Gastroesophageal sphincter (tissue), 4 donors: ENCODE measurements around the gene ARHGAP30. TPM values are rescaled to one million over a fixed set of nuclear protein-coding genes. Genes with fewer than 3 reads are reported as not detected.

ENCODE experiments used
- ATAC-seq: fragments of 150-250 bp; one replicate; pipeline ENCODE4 v1.9.1; 2016; ENCODE audit warnings: mild to moderate bottlenecking, moderate library complexity
- H3K27ac ChIP-seq, 4 donors: fragments of 200-600 bp; sonication (generic) in 3 of 4; 1 replicate in 3 of 4; 2 replicates in 1 of 4; pipeline ENCODE4 v1.5.1; 2016 to 2019
- H3K27me3 ChIP-seq: fragments of 200-600 bp; sonication (generic); one replicate; pipeline ENCODE4 v1.5.1; 2019
- H3K36me3 ChIP-seq, 2 donors: fragments of 200-600 bp; sonication (generic); one replicate each; pipeline ENCODE4 v1.5.1; 2019; ENCODE audit warnings: control low read depth in 1 of 2
- H3K4me1 ChIP-seq, 3 donors: fragments of 200-600 bp; sonication (generic); 1 replicate in 2 of 3; 2 replicates in 1 of 3; pipeline ENCODE4 v1.5.1; 2016 to 2019; ENCODE audit warnings: control low read depth in 2 of 3
- H3K4me3 ChIP-seq, 2 donors: fragments of 200-600 bp; sonication (generic); one replicate each; pipeline ENCODE4 v1.5.1; 2019; ENCODE audit warnings: mild to moderate bottlenecking in 1 of 2, moderate library complexity in 1 of 2
- H3K9me3 ChIP-seq, 3 donors: fragments of 200-600 bp; sonication (generic); one replicate each; pipeline ENCODE4 v1.5.1; 2017 to 2019; ENCODE audit warnings: control low read depth in 2 of 3
- EP300 ChIP-seq: sonication (generic); formaldehyde crosslinking; IDR thresholded peaks from one replicate; pipeline ENCODE4 v1.6.1; 2017; ENCODE audit warnings: antibody characterized with exemption, mild to moderate bottlenecking
- POLR2A ChIP-seq, 2 donors: fragments of 450-650 bp; IDR thresholded peaks; one replicate each; pipeline ENCODE4 v1.6.1; 2017; ENCODE audit warnings: antibody characterized with exemption in 2 of 2, mild to moderate bottlenecking in 2 of 2, moderate library complexity in 1 of 2
- POLR2AphosphoS5 ChIP-seq: sonication (generic); formaldehyde crosslinking; IDR thresholded peaks from one replicate; pipeline ENCODE4 v1.6.1; 2017; ENCODE audit warnings: antibody characterized with exemption
- WGBS, 2 donors: methylation state at CpG; one replicate each; pipeline ENCODE4 v1.1.5; 2018; ENCODE audit warnings: low coverage in 1 of 2; 5-methylcytosine and 5-hydroxymethylcytosine counted together
- total RNA-seq, 4 donors: library from RNA; depleted of rRNA; stranded (reverse); fragments of >200 nt; gene quantifications; one replicate each; pipeline ENCODE4 v1.1.0, GENCODE V29; 2016
- TF ChIP-seq, protein P1 (sequence below), 4 experiments: fragments of 200-600 bp in 2 of 4; fragments of 450-650 bp in 2 of 4; sonication (generic) in 1 of 4; IDR thresholded peaks; one replicate each; pipeline ENCODE4 v1.5.1; 2017 to 2019; ENCODE audit warnings: antibody characterized with exemption in 4 of 4, mild to moderate bottlenecking in 2 of 4, moderate library complexity in 2 of 4

The ARHGAP30 gene
- total RNA-seq, 4 donors from 2014 or later: 1.9 to 11.6 (median 4.4) TPM

DNA sequence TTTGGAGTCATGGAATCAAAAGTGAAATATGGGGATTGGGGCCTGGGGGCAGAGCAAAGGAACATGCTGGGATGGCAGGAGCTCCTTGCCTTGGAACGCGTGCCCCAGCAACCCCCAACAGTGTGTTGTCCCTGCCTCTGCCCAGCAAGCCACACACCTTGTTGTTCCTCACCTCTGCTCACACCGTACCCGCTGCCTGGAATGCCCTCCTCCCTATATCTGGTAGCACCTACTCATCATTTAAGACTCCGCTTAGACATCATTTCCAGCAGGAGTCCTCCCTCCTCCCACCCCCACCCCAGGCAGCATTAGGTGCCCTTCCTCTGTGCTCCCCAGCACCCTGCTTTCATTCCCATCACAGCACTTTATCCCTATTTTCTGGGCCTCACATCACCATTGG is 11.8 kb upstream of the ARHGAP30 start:
- Histone ChIP-seq H3K36me3 (no peaks in the 10 kb centered on the region), H3K9me3 (no peaks in the 10 kb centered on the region), H3K4me3 (no peak overlapping the region), H3K27ac (no peak overlapping the region), H3K27me3 (peaks cover 21% of the 10 kb centered on the region), H3K4me1 (no peaks in the 10 kb centered on the region)
- 67 to 75% methylated on average over 3 to 5 of the region's 5 CpGs for WGBS, 2 donors
- no peak for ATAC-seq
- TF ChIP-seq, protein P1, sequence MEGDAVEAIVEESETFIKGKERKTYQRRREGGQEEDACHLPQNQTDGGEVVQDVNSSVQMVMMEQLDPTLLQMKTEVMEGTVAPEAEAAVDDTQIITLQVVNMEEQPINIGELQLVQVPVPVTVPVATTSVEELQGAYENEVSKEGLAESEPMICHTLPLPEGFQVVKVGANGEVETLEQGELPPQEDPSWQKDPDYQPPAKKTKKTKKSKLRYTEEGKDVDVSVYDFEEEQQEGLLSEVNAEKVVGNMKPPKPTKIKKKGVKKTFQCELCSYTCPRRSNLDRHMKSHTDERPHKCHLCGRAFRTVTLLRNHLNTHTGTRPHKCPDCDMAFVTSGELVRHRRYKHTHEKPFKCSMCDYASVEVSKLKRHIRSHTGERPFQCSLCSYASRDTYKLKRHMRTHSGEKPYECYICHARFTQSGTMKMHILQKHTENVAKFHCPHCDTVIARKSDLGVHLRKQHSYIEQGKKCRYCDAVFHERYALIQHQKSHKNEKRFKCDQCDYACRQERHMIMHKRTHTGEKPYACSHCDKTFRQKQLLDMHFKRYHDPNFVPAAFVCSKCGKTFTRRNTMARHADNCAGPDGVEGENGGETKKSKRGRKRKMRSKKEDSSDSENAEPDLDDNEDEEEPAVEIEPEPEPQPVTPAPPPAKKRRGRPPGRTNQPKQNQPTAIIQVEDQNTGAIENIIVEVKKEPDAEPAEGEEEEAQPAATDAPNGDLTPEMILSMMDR (IDR thresholded peaks at IDR 0.05): no peak
- no peak for TF ChIP-seq EP300
- no peak for TF ChIP-seq POLR2AphosphoS5
- TF ChIP-seq POLR2A (IDR thresholded peaks at IDR 0.05): no peak

DNA sequence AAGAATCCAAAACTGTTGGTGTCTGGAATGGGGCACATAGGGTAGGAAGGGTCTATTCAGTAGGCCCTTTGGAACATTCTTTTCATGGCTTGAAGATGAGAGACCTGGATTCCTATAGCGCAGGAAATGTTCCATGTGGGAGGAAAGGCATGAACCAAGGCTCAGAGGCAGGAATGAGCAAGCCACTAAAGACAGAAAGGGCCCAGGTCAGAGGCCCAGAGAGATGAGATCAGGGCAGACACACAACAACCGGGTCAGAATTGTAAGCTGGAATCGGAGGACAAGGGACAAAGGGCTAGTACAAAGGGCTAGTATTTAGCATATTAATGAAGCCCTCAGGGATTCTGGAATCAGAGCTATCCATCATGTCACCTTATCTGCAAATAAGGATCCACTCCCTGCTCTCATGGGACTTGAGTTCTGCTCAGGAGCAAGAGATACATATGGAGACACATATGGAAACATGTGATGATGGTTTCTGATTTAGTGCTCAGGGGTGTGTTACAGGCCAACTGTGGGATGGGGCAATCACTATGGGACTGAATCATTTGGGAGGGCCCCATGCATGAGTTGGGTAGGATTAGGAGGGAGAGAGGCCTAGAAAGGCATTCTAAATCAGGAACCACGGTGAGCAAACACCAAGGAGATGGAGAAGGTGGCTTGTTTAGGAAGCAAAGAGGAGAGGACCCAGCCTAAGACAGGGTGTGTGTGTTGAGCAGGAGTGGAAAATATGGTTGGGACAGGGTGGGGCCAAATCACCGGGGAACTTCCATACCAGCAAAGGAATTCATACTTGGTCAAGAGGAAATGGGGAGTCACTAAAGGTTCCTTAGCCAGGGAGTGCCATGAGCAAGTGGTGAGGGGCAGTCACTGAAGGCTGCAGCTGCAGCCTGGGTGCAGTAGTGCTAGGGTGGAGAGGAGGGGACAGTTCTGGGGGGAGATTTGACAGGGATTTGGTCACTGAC is 11.0 kb upstream of the ARHGAP30 start:
- Histone ChIP-seq H3K36me3 (no peaks in the 10 kb centered on the region), H3K4me3 (no peak overlapping the region), H3K27me3 (peaks cover 21% of the 10 kb centered on the region), H3K27ac (no peak overlapping the region), H3K4me1 (no peaks in the 10 kb centered on the region), H3K9me3 (no peaks in the 10 kb centered on the region)
- no peak for ATAC-seq
- TF ChIP-seq, protein P1 (IDR thresholded peaks at IDR 0.05): no peak
- TF ChIP-seq POLR2A (IDR thresholded peaks at IDR 0.05) (no peak), POLR2AphosphoS5 (no peak), EP300 (no peak)
- 76% methylated on average over 4 to 5 of the region's 5 CpGs for WGBS, 2 donors

DNA sequence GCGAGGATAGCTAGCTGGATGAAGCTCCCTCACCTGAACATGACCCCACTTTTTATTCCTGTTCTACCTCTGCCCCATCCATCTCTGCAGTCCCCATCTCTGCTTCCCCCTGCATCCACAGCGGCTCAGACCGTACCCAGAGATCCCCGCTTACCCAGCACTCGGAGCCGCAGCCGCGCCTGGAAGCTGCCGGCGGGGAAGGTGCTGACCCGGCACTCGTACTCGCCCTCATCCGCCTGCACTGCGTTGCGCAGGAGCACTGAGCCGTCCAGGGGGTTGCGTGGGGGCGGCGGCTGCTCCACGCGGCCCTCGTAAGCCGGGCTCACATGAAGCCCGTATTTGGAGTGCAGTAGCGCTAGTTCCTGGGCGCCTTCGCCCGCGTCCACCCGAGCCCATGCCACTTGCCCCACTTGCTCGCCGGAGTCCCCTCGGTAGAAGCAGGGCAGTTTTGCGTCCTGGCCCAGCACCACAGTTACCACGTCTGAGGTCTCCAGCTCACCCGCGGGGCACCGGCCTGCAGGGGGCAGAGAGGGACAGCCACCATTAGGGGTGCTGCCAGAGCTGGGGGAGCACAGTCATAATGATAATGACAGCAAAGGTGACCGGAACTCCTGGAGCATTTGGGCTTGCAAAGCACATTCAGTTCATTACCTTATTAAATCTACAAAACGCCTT is 9.9 kb upstream of the ARHGAP30 start:
- Histone ChIP-seq H3K9me3 (no peaks in the 10 kb centered on the region), H3K27me3 (peaks cover 21% of the 10 kb centered on the region), H3K36me3 (no peaks in the 10 kb centered on the region), H3K27ac (no peak overlapping the region), H3K4me1 (no peaks in the 10 kb centered on the region), H3K4me3 (no peak overlapping the region)
- TF ChIP-seq POLR2A (IDR thresholded peaks at IDR 0.05) (no peak), POLR2AphosphoS5 (no peak), EP300 (no peak)
- TF ChIP-seq, protein P1 (IDR thresholded peaks at IDR 0.05): no peak
- 60 to 86% methylated on average over 1 to 3 of the region's 41 CpGs for WGBS, 2 donors
- ATAC-seq: no peak

DNA sequence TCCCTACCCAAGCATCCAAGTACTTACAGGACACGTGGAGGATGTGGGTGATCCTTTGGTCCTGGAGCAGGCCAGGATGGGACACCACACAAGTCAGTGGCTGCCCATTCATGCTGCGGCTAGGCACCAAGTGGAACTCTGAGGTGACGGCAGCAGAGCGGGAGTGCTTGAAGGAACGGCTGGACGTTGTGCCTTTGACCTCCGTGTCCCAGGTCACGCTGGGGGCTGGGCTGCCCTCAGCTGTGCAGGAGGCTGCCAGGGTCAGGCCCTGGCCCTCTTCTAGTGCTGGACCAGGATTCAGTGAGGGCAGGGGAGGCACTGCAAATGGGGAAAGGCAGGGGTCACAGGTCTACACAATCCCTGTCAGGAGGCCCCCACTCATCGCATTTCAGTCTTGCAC is 7.7 kb upstream of the ARHGAP30 start:
- Histone ChIP-seq H3K4me3 (no peak overlapping the region), H3K27ac (no peak overlapping the region), H3K27me3 (peaks cover 21% of the 10 kb centered on the region), H3K36me3 (no peaks in the 10 kb centered on the region), H3K4me1 (no peaks in the 10 kb centered on the region), H3K9me3 (no peaks in the 10 kb centered on the region)
- TF ChIP-seq POLR2AphosphoS5: no peak
- TF ChIP-seq EP300: no peak
- TF ChIP-seq POLR2A (IDR thresholded peaks at IDR 0.05): no peak
- TF ChIP-seq, protein P1 (IDR thresholded peaks at IDR 0.05): no peak
- 60 to 100% methylated on average over 1 to 2 of the region's 9 CpGs for WGBS, 2 donors
- ATAC-seq: no peak
